ENCODE measurements around the gene SMIM32.

GRCh38 chr5:136200130-136200529, 7.2 kb upstream of the SMIM32 start:
- TF ChIP-seq CTCF (conservative IDR thresholded peaks at IDR 0.05; ENCODE audit: low read length) (no peak), EZH2phosphoT487 (IDR thresholded peaks at IDR 0.05; ENCODE audit: borderline replicate concordance, low read depth, low read length) (no peak)

Measured in OCI-LY7 (cell line).